GM13976 (cell line): Measurements from ENCODE around the gene NKX1-1.

Experiments
- DNase-seq: peaks from one replicate; pipeline ENCODE4 v3.0.0; 2012; ENCODE audit warnings: low spot score
- CTCF ChIP-seq: IDR thresholded peaks from 2 replicates; pipeline ENCODE4 v1.5.1; 2012; ENCODE audit warnings: borderline replicate concordance, mild to moderate bottlenecking; ENCODE audit not compliant: insufficient read depth; ENCODE audit errors: extremely low read depth, missing control alignments, control extremely low read depth
- in situ Hi-C: fragments of 300-500 bp; cut with MboI; formaldehyde crosslinking; loops from one replicate; pipeline ENCODE4 v1.12.0; 2022; ENCODE audit warnings: low sequenced_read_pairs, mixed read lengths, inconsistent platforms; ENCODE audit not compliant: unreplicated experiment

The NKX1-1 gene

GRCh38 chr4:1377606-1378261, 28.5 kb downstream of the NKX1-1 start:
- in situ Hi-C loops = no loop called here
- no peak for DNase-seq
- TF ChIP-seq CTCF = no peak

- in situ Hi-C loops = no loop called here
- DNase-seq = no peak
- no peak for TF ChIP-seq CTCF
Observed at GRCh38 chr4:1376841-1377605, 29.2 kb downstream of the NKX1-1 start.

- no peak for DNase-seq
- in situ Hi-C loops = no loop called here
- no peak for TF ChIP-seq CTCF
Observed at GRCh38 chr4:1376391-1376840, 29.8 kb downstream of the NKX1-1 start.

GRCh38 chr4:1375761-1376322, 30.4 kb downstream of the NKX1-1 start:
- DNase-seq = no peak
- in situ Hi-C loops = no loop called here
- no peak for TF ChIP-seq CTCF

- in situ Hi-C loops = no loop called here
- no peak for TF ChIP-seq CTCF
- no peak for DNase-seq
Observed at GRCh38 chr4:1375051-1375721, 31.1 kb downstream of the NKX1-1 start.

GRCh38 chr4:1374706-1375045, 31.6 kb downstream of the NKX1-1 start:
- no peak for TF ChIP-seq CTCF
- in situ Hi-C loops = no loop called here
- DNase-seq = no peak
